SK-N-DZ (cell line): ENCODE data around the gene BAZ1A. TPM values are rescaled to one million over a fixed set of nuclear protein-coding genes. Genes with fewer than 3 reads are reported as not detected.
A peak's percentile ranks its signal among the peaks of the same experiment; 100 is the strongest.

ENCODE experiments used
- DNase-seq: peaks from one replicate; pipeline ENCODE4 v3.0.0-alpha.2; 2015; ENCODE audit warnings: low spot score
- polyA plus RNA-seq, 2 experiments: library from polyadenylated mRNA; depleted of rRNA; stranded (reverse); fragments of >200 nt; gene quantifications; 2 replicates each; pipeline ENCODE4 v1.2.3, GENCODE V29; 2014

Gene BAZ1A
- 40.2 and 45.0 TPM in 2 replicates for polyA plus RNA-seq (2014; cell fraction: cytosol; rRNA removed)
- polyA plus RNA-seq (2014; cell fraction: nucleus; rRNA removed) = 40.2 and 44.7 TPM in 2 replicates

GRCh38 chr14:34875031-34875922, at the start of gene BAZ1A:
Gene BAZ1A, minus strand, starts transcription at chr14:34875360. Its CDS starts 756 bp downstream, at chr14:34874604.
- DNase-seq = peak; percentile 91

GRCh38 chr14:34920339-34920738, 45.2 kb upstream of the BAZ1A start:
- DNase-seq = no peak

- DNase-seq = no peak
These were observed 38.5 kb upstream of the BAZ1A start for GRCh38 chr14:34913619-34914018.

DNA sequence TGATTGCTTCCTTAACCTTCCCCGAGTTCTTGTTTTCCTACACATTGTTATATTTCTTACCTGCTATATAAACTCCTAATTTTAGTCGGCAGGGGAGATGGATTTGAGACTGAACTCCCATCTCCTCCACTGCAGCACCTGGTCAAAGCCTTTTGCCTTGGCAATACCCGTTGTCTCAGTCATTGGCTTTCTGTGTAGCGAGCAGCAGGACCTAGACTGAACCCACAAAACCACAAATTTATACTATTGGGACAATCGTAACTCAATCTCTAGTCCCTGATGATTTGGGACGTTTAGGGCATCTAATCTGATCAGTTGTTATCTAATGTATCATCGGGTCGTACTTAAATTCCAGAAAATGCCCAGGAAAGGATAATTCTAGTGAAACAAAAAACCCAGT, 37.8 kb upstream of the BAZ1A start:
- no peak for DNase-seq

- peak; percentile 17 for DNase-seq
These were observed 37.0 kb upstream of the BAZ1A start for GRCh38 chr14:34912182-34912581.

- DNase-seq = no peak
These were observed 36.3 kb upstream of the BAZ1A start for GRCh38 chr14:34911209-34912150.

GRCh38 chr14:34906287-34906686, 31.1 kb upstream of the BAZ1A start:
- DNase-seq = no peak

GRCh38 chr14:34895277-34895676, 20.1 kb upstream of the BAZ1A start:
- DNase-seq = no peak

GRCh38 chr14:34890937-34891336, 15.8 kb upstream of the BAZ1A start:
- no peak for DNase-seq

DNA sequence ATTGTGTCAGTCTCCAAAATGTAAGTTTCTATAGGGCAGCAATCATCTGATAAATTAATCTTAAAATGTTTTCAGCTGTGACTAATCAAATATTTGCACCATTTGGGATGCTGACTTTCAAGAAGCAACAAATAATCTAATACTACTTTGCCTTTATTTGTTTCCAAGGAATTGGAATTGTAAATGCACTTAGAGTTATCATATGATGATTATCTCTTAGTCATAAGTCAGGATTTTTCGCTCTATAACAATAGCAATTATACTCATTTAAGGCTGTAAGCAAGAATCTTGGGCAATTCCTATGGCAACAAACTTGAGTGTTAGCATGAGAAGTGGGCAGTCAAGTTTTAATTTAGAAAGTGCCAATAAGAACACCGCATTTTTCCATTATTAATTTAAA, 13.0 kb upstream of the BAZ1A start:
- DNase-seq = no peak

GRCh38 chr14:34883954-34884353, 8.8 kb upstream of the BAZ1A start:
- DNase-seq = no peak

GRCh38 chr14:34874386-34875030, 652 bp downstream of the BAZ1A start:
- DNase-seq = peak; percentile 63

- peak; percentile 87 for DNase-seq
These were observed 1.4 kb downstream of the BAZ1A start for GRCh38 chr14:34873589-34874385.

- DNase-seq = no peak
These were observed 2.2 kb downstream of the BAZ1A start for GRCh38 chr14:34872822-34873588.

DNA sequence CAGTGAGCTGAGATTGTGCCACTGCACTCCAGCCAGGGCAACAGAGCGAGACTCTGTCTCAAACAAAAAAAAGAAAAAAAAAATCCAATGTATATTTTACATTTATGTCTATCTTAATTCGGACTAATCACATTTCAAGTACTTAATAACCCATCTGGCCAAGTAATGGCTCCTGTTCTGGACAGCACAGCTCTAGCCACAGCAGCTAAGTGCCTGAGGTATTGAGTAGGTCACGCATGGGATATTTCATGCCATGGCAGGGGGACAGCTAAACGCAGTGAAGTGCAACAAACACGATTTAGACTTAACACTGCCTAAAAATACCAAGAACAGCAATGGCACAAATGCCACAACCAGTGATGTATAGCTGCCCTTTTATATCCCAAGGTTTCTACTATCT, 8.0 kb downstream of the BAZ1A start:
- peak; percentile 64 for DNase-seq

DNA sequence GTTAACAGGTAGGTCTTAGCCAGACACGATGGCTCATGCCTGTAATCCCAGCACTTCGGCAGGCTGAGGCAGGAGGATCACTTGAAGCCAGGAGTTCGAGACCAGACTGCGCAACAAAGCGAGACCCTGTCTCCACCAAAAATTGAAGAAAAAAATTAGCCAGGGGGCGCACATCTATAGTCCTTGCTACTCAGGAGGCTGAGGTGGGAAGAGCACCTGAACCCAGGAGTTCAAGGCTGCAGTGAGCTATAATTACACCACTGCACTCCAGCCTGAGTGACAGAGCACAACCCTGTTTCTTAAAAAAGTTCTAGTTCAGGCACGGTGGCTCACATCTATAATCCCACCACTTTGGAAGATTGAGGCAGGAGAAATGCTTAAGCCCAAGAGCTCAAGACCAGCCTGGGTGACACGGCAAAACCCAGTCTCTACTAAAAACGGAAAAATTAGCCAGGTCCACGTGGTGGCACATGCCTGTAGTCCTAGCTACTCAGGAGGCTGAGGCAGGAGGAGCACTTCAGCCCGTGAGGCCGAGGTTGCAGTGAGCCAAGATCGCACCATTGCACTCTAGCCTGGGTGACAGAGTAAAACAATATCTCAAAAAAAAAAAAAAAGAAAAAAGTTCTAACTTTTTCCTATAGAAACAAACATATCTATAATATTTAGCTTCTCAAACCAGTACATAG, 9.1 kb downstream of the BAZ1A start:
- no peak for DNase-seq

- DNase-seq = no peak
These were observed 11.3 kb downstream of the BAZ1A start for GRCh38 chr14:34863844-34864243.

DNA sequence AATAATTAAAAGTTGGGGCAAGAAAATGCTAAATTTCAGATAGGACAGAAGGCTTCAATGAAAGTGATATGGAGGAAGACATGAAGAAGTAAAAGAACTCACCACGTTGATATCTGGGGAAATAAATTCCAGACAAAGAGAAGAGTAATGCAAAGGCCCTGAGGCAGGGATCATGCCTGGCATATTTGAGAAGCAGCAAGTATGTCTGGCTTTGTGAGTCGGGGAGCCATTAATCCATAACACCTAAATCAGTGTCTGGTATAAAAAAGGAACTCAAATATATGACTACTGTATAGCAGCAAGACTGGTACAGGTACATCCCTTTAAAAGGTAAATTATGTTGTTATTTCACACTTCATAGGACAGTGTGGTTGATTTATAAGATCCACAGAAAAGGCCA, 16.4 kb downstream of the BAZ1A start:
- no peak for DNase-seq

- DNase-seq = no peak
These were observed 17.3 kb downstream of the BAZ1A start for GRCh38 chr14:34857689-34858449.
